Transverse colon (tissue), 4 donors: ENCODE measurements around the gene SORL1-AS1.

ENCODE experiments used
- DNase-seq: peaks from one replicate; pipeline ENCODE4 v3.0.0-alpha.2; 2019
- H3K27ac ChIP-seq, 4 donors: fragments of 200-600 bp; sonication (generic); 2 replicates each; pipeline ENCODE4 v1.5.1; 2016 to 2018; ENCODE audit warnings: inconsistent platforms in 4 of 4
- H3K27me3 ChIP-seq: fragments of 200-600 bp; sonication (generic); 2 replicates; pipeline ENCODE4 v1.5.1; 2017; ENCODE audit warnings: inconsistent platforms
- H3K36me3 ChIP-seq, 4 donors: fragments of 200-600 bp; sonication (generic); 2 replicates each; pipeline ENCODE4 v1.5.1; 2017 to 2019; ENCODE audit warnings: inconsistent platforms in 4 of 4
- H3K4me1 ChIP-seq, 4 donors: fragments of 200-600 bp; sonication (generic); 2 replicates each; pipeline ENCODE4 v1.5.1; 2017 to 2020; ENCODE audit warnings: inconsistent platforms in 4 of 4
- H3K4me3 ChIP-seq, 4 donors: fragments of 200-600 bp; sonication (generic); 1 replicate in 1 of 4; 2 replicates in 3 of 4; pipeline versions ENCODE4 v1.5.1 to v1.6.1; 2017 to 2019; ENCODE audit warnings: inconsistent platforms in 4 of 4
- H3K9me3 ChIP-seq, 2 donors: fragments of 200-600 bp; sonication (generic); 2 replicates each; pipeline ENCODE4 v1.5.1; 2017 to 2019; ENCODE audit warnings: inconsistent platforms in 2 of 2
- EP300 ChIP-seq: sonication (generic); formaldehyde crosslinking; IDR thresholded peaks from one replicate; pipeline ENCODE4 v1.6.1; 2017; ENCODE audit warnings: antibody characterized with exemption, low read depth
- POLR2A ChIP-seq: fragments of 450-650 bp; IDR thresholded peaks from one replicate; pipeline ENCODE4 v1.6.1; 2016; ENCODE audit warnings: antibody characterized with exemption, mild to moderate bottlenecking, moderate library complexity
- POLR2AphosphoS5 ChIP-seq, 3 donors: sonication (generic); formaldehyde crosslinking; IDR thresholded peaks; one replicate each; pipeline ENCODE4 v1.6.1; 2016; ENCODE audit warnings: antibody characterized with exemption in 3 of 3
- WGBS, 2 donors: methylation state at CpG; one replicate each; pipeline ENCODE4 v1.1.5; 2018; ENCODE audit warnings: low coverage in 1 of 2; 5-methylcytosine and 5-hydroxymethylcytosine counted together
- in situ Hi-C, 4 donors: fragments of 200-750 bp; cut with MboI; loops; one replicate each; pipeline versions ENCODE4 v1.15.0 to v1.15.1; 2017; ENCODE audit warnings: low sequenced_read_pairs in 3 of 4, low pct_ligation_motif_present in 1 of 4, low pct_unique_long_range_greater_than_20kb in 1 of 4
- intact Hi-C: fragments of 100-400 bp; cut with DNase I; formaldehyde crosslinking; loops from one replicate; pipeline ENCODE4 v1.15.1; 2023; ENCODE audit warnings: low total_unique reads
- TF ChIP-seq, protein P1 (sequence below), 5 experiments: fragments of 200-600 bp in 3 of 5; fragments of 450-650 bp in 2 of 5; sonication (generic) in 3 of 5; IDR thresholded peaks; 1 replicate in 2 of 5; 2 replicates in 3 of 5; pipeline ENCODE4 v1.5.1; 2016 to 2017; ENCODE audit warnings: antibody characterized with exemption in 5 of 5, inconsistent platforms in 3 of 5, mild to moderate bottlenecking in 2 of 5, moderate library complexity in 1 of 5

Gene SORL1-AS1

DNA sequence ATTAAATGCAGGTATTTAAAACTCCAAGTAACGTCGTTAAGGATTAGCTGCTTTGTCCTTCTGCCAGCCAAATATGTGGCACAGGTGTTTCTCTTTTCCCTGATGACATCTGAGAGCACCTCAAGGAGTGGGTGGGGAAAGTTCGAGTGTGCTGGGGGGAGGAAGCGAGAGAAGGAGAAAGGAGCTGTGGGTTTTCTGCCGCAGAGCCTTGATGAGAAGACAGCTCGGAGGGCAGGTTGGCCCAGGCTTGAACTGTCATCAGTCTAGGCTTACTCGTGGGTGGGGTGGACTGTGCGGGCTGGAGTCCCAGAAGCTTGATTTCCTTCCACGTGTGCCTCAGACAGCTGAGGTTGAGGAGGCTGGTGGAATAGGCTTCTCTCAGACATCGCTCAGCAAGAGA lies 15.2 kb upstream of the SORL1-AS1 start:
- Histone ChIP-seq H3K27me3 (no peaks in the 10 kb centered on the region), H3K27ac (peak overlapping the region in 2 of 4 donors; percentile 79 to 90), H3K9me3 (no peaks in the 10 kb centered on the region), H3K4me1 (peaks cover 13 to 57% (median 29%) of the 10 kb centered on the region in 4 donors), H3K36me3 (no peaks in the 10 kb centered on the region), H3K4me3 (no peak overlapping the region)
- intact Hi-C loops = no loop called here
- in situ Hi-C loops = no loop called here
- TF ChIP-seq POLR2A = no peak
- TF ChIP-seq, protein P1, sequence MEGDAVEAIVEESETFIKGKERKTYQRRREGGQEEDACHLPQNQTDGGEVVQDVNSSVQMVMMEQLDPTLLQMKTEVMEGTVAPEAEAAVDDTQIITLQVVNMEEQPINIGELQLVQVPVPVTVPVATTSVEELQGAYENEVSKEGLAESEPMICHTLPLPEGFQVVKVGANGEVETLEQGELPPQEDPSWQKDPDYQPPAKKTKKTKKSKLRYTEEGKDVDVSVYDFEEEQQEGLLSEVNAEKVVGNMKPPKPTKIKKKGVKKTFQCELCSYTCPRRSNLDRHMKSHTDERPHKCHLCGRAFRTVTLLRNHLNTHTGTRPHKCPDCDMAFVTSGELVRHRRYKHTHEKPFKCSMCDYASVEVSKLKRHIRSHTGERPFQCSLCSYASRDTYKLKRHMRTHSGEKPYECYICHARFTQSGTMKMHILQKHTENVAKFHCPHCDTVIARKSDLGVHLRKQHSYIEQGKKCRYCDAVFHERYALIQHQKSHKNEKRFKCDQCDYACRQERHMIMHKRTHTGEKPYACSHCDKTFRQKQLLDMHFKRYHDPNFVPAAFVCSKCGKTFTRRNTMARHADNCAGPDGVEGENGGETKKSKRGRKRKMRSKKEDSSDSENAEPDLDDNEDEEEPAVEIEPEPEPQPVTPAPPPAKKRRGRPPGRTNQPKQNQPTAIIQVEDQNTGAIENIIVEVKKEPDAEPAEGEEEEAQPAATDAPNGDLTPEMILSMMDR (IDR thresholded peaks at IDR 0.05) = no peak
- no peak for TF ChIP-seq POLR2AphosphoS5 (IDR thresholded peaks at IDR 0.05)
- TF ChIP-seq EP300 = no peak
- no peak for DNase-seq
- 57 to 74% methylated on average over 5 to 10 of the region's 10 CpGs for WGBS, 2 donors

DNA sequence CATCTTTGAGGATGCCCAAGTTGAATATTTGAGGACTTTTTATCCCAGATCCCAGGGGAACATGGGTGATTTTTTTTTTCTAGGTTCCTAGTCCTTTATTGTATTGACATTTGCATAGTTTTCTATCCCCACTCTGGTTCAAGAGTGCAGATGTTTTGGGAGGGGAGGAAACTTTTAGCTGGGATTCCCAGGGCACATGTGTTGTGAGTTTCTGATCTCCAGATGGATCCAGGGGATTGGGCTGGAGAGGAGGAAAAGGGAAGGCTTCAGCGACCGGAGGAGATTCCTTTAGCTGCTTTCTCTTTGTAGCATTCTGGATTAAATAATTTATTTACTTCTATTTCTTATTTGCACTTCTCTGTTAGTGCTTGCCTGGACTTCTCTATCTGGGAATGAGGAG lies 14.7 kb upstream of the SORL1-AS1 start:
- Histone ChIP-seq H3K36me3 (no peaks in the 10 kb centered on the region), H3K9me3 (no peaks in the 10 kb centered on the region), H3K4me3 (no peak overlapping the region), H3K27me3 (no peaks in the 10 kb centered on the region), H3K27ac (peak overlapping the region; percentile 79 to 90 (median 84)), H3K4me1 (peaks cover 13 to 57% (median 29%) of the 10 kb centered on the region in 4 donors)
- intact Hi-C loops (no loop called here), in situ Hi-C loops (no loop called here)
- DNase-seq = no peak
- TF ChIP-seq POLR2AphosphoS5 (IDR thresholded peaks at IDR 0.05) (no peak), POLR2A (no peak), EP300 (no peak)
- TF ChIP-seq, protein P1 (IDR thresholded peaks at IDR 0.05) = no peak
- WGBS, 2 donors = 64 to 67% methylated on average over 2 of the region's 2 CpGs

DNA sequence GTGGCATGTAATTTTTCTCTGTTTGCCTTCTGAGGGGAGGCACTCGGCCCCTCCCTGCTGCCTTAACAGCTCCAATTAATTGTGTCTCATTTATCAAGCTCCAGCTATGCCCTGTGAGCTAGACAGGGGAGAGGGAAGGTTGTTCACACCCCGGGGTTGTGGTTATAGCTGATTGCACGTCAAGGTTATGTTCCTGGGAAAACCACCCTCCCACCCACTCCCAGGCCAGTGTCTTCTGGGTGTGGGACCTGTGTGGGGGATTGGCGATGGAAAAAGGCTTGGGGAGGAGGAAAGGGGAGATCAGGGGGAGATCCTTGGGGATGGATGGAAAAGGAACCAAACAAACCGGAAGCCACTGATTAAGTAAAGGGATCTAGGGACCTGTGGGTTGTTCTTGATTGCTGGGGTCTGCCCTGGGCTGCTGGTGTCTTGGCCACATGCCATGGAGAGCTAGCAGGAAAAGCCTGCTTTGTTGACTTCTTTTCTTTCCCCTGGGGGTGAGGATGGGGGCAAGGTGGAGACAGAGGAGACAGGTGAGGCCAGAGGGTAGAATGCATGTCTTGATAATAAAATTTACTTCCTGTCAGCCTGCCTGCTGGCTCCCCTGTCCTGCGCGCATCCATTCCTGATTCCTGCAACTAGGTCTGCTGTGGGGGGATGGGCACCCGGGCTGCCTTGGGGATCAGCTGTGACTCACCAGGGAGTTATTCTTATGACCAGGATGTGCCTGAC lies 13.5 kb upstream of the SORL1-AS1 start:
- Histone ChIP-seq H3K4me1 (peaks cover 13 to 57% (median 29%) of the 10 kb centered on the region in 4 donors), H3K27ac (peak overlapping the region; percentile 79 to 90 (median 84)), H3K9me3 (no peaks in the 10 kb centered on the region), H3K36me3 (no peaks in the 10 kb centered on the region), H3K4me3 (no peak overlapping the region), H3K27me3 (no peaks in the 10 kb centered on the region)
- TF ChIP-seq POLR2A (peak; percentile 29), POLR2AphosphoS5 (IDR thresholded peaks at IDR 0.05) (peak; percentile 65 to 82 (median 72)), EP300 (peak; percentile 55)
- TF ChIP-seq, protein P1 (IDR thresholded peaks at IDR 0.05) = peak in 1 of 5 experiments; percentile 18
- peak; percentile 95 for DNase-seq
- 17% methylated on average over 8 of the region's 8 CpGs; no CpG with 5 or more reads in 1 of the 2 donors for WGBS, 2 donors
- in situ Hi-C loops = no loop called here
- intact Hi-C loops = no loop called here

DNA sequence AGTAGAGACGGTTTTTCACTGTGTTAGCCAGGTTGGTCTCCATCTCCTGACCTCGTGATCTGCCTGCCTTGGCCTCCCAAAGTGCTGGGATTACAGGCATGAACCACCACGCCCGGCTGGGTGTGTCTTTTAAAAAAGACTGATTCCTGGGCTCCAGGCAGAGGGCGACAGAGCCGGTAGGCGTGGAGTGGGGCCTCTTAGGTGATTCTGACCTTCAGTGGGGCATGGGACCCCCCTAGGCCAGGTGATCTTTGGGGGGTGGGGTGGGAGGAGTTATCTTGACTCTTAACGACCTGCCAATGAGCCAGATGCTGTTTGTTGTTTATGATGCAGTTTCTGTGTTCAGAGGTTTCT lies 12.9 kb upstream of the SORL1-AS1 start:
- in situ Hi-C loops = no loop called here
- H3K4me1 ChIP-seq = peaks cover 13 to 57% (median 29%) of the 10 kb centered on the region in 4 donors

More for the DNA sequence above, 12.9 kb upstream of the SORL1-AS1 start:
- TF ChIP-seq EP300 = no peak
- no peak for TF ChIP-seq POLR2A
- TF ChIP-seq POLR2AphosphoS5 (IDR thresholded peaks at IDR 0.05) = no peak
- TF ChIP-seq, protein P1 (IDR thresholded peaks at IDR 0.05) = no peak
- no peaks in the 10 kb centered on the region for H3K27me3 ChIP-seq
- WGBS, 2 donors = 59% methylated on average over 8 of the region's 8 CpGs; no CpG with 5 or more reads in 1 of the 2 donors
- peak; percentile 40 for DNase-seq
- H3K9me3 ChIP-seq = no peaks in the 10 kb centered on the region
- H3K4me3 ChIP-seq = no peak overlapping the region
- intact Hi-C loops = no loop called here
- H3K27ac ChIP-seq = peak overlapping the region; percentile 79 to 90 (median 84)
- no peaks in the 10 kb centered on the region for H3K36me3 ChIP-seq
